GM12865 (cell line): ENCODE data around the gene ADD3.

Source experiments
- DNase-seq: peaks from one replicate; pipeline ENCODE4 v3.0.0; 2010; ENCODE audit warnings: low read depth
- H3K4me3 ChIP-seq: 2 replicates; pipeline ENCODE4 v1.5.1; 2011; ENCODE audit warnings: mild to moderate bottlenecking, low read depth, low read length, control low read depth
- TF ChIP-seq, protein P1 (sequence below): IDR thresholded peaks from 2 replicates; pipeline ENCODE4 v1.5.1; 2011; ENCODE audit warnings: low read length, control low read depth, low read depth, inconsistent platforms; ENCODE audit not compliant: insufficient read depth; ENCODE audit errors: missing control alignments

ADD3 gene

GRCh38 chr10:110171032-110171431, 163.2 kb downstream of the ADD3 start:
- no peak overlapping the region for H3K4me3 ChIP-seq
- TF ChIP-seq, protein P1, sequence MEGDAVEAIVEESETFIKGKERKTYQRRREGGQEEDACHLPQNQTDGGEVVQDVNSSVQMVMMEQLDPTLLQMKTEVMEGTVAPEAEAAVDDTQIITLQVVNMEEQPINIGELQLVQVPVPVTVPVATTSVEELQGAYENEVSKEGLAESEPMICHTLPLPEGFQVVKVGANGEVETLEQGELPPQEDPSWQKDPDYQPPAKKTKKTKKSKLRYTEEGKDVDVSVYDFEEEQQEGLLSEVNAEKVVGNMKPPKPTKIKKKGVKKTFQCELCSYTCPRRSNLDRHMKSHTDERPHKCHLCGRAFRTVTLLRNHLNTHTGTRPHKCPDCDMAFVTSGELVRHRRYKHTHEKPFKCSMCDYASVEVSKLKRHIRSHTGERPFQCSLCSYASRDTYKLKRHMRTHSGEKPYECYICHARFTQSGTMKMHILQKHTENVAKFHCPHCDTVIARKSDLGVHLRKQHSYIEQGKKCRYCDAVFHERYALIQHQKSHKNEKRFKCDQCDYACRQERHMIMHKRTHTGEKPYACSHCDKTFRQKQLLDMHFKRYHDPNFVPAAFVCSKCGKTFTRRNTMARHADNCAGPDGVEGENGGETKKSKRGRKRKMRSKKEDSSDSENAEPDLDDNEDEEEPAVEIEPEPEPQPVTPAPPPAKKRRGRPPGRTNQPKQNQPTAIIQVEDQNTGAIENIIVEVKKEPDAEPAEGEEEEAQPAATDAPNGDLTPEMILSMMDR = no peak
- no peak for DNase-seq

GRCh38 chr10:110172155-110172554, 164.4 kb downstream of the ADD3 start:
- no peak for DNase-seq
- TF ChIP-seq, protein P1 = no peak
- no peak overlapping the region for H3K4me3 ChIP-seq

DNA sequence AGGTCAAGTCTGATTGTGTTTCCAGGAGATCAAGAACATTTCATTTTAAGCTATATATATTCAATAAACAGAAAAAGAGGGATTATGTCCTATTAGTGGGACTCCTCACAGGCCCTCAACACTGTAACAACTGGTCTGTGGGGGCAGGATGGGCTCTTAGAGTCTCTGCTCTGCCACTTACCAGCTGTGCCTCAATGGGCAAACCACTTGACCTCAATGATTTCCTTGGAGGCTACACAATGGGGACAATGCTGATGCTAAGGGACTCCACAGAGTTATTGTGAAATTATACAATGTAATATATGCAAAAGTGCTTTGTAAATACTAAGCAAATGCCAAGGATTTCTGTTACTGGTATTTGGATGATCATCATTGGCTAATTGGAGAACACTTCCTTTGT, 166.4 kb downstream of the ADD3 start:
- DNase-seq = no peak
- H3K4me3 ChIP-seq = no peak overlapping the region
- TF ChIP-seq, protein P1 = no peak

- no peak overlapping the region for H3K4me3 ChIP-seq
- DNase-seq = no peak
- TF ChIP-seq, protein P1 = no peak
Observed at GRCh38 chr10:110174816-110175215, 167.0 kb downstream of the ADD3 start.

DNA sequence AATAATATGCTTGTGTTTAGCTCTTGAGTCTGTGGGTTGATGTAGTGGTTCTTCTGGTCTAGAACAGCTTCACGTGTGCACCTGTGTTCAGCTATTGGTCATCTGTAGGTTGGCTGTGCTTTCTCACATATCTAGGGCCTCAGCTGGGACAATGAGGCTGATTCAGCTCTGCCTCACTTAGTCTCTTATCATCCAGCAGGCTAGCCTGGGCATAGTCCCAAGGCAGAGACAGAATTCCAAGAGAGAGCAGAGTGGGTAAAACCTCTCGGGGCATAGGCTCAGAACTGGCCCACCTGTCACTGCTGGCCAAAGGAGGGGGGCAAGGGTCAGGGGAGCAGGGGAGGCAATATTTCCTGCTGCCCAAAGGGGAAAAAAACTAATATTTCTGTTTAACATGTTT, 167.6 kb downstream of the ADD3 start:
- no peak overlapping the region for H3K4me3 ChIP-seq
- TF ChIP-seq, protein P1 = no peak
- DNase-seq = no peak

GRCh38 chr10:110176141-110177030, 168.6 kb downstream of the ADD3 start:
- DNase-seq = no peak
- TF ChIP-seq, protein P1 = no peak
- no peak overlapping the region for H3K4me3 ChIP-seq

GRCh38 chr10:110179220-110179619, 171.4 kb downstream of the ADD3 start:
- H3K4me3 ChIP-seq = no peak overlapping the region
- DNase-seq = no peak
- TF ChIP-seq, protein P1 = no peak
